ENCODE data around the gene RETREG1. TPM values are rescaled to one million over a fixed set of nuclear protein-coding genes. Genes with fewer than 3 reads are reported as not detected.

Gene RETREG1
- total and polyA plus RNA-seq, 2 of the 13 experiments (the other 11 are each of a cell fraction or from before 2014, with no cell fraction given): 0.07 TPM; not detected in 1

DNA sequence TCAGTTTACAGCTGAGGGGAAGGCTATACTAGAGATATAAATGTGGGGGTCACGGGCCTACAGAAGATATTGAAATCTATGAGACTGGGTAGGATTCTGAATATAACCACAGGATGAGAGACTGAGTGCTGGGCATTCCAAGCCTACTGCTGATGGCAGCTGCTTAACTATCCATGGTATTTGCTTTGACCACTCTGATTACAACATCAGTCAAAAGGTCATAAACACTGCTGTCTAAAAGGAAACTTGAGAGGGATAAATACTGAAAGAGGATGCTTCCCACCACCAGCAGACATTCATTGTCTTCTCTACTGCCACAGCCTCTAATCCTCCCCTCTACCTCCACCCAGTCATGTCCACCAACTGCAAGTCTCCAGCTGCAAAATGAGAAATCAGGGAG lies 155.0 kb downstream of the RETREG1 start:
- DNase-seq (ENCODE audit: low spot score) (peak; percentile 60), FAIRE-seq (no peak), ATAC-seq (0 out of 3 replicates have a peak, but pooled peaks have one; percentile 5)
- POLR2A ChIA-PET: no interaction called here
- no peaks in the 10 kb centered on the region for H3K9me3 ChIP-seq (ENCODE audit: low read length)
- intact Hi-C loops (cut with micrococcal nuclease; ENCODE audit: unreplicated experiment): loop anchor here (10.0 kb wide), 1 partner anchor 273 kb away; no protein-coding TSS in a partner anchor
- in situ Hi-C loops (cut with HindIII; ENCODE audit: extremely low pct_ligation_motif_present, low pct_unique_long_range_greater_than_20kb): no loop called here
- peaks cover 10% of the 10 kb centered on the region; the same call in 1 of the 2 replicates for H4K20me1 ChIP-seq (ENCODE audit: insufficient read depth, low read length)
- CTCF ChIA-PET (ENCODE audit: low intra/inter-chr PET ratio, low total read pairs): no interaction called here
- H2AFZ ChIP-seq (ENCODE audit: low read length): no peak overlapping the region
- 0 out of 2 replicates have a peak overlapping the region, but pooled peaks have one; percentile 10 for H3K4me2 ChIP-seq (ENCODE audit: low read depth, low read length)
- no peak overlapping the region for H3K4me3 ChIP-seq (replicated peaks in 1 of 3; ENCODE audit: insufficient read depth in 1 of 3, low read depth in 2 of 3, low read length in 3 of 3)
- BruUV-seq (replicated peaks): no TSS peak
- H3K4me1 ChIP-seq (ENCODE audit: insufficient read depth, low read length): peaks cover 38% of the 10 kb centered on the region
- peaks cover 16 to 56% of the 10 kb centered on the region in 2 experiments for H3K36me3 ChIP-seq (replicated peaks in 1 of 2; ENCODE audit: control insufficient read depth in 1 of 2, insufficient read depth in 2 of 2, low read length in 2 of 2)
- no peak overlapping the region for H3K27ac ChIP-seq (ENCODE audit: extremely low read length, insufficient read depth, low read length)
- H3K27me3 ChIP-seq (ENCODE audit: control insufficient read depth in 1 of 2, insufficient read depth in 2 of 2, low read length in 2 of 2): no peaks in the 10 kb centered on the region; a peak in 1 of 5 replicates
- H3K9ac ChIP-seq (ENCODE audit: insufficient read depth, low read depth, low read length): no peak overlapping the region
- WGBS (ENCODE audit: low lambda C conversion rate): 100% methylated on average over 1 of the region's 1 CpG
- H3K79me2 ChIP-seq (ENCODE audit: insufficient read depth, low read length): peaks cover 37% of the 10 kb centered on the region
- peak; percentile 24 to 71; a peak in 2 of 4 replicates for TF ChIP-seq NR2F1 (CRISPR knock-in tag; IDR thresholded peaks at IDR 0.05)
- no peak for TF ChIP-seq ZNF660 (CRISPR knock-in tag; IDR thresholded peaks at IDR 0.05; ENCODE audit: borderline replicate concordance, low read depth)
- no peak for TF ChIP-seq STAT5B (CRISPR knock-in tag; IDR thresholded peaks at IDR 0.05)
- TF ChIP-seq, protein P1, sequence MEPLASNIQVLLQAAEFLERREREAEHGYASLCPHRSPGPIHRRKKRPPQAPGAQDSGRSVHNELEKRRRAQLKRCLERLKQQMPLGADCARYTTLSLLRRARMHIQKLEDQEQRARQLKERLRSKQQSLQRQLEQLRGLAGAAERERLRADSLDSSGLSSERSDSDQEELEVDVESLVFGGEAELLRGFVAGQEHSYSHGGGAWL (CRISPR knock-in tag; IDR thresholded peaks at IDR 0.05): no peak
- TF ChIP-seq POLR2AphosphoS2 (IDR thresholded peaks at IDR 0.05; ENCODE audit: low read depth, low read length): no peak
- no peak for TF ChIP-seq ZNF766 (CRISPR knock-in tag; IDR thresholded peaks at IDR 0.05; ENCODE audit: borderline replicate concordance)
- TF ChIP-seq ISL2 (CRISPR knock-in tag; IDR thresholded peaks at IDR 0.05): no peak
- peak; percentile 64; the same call in 1 of the 2 replicates for TF ChIP-seq NR2F6 (IDR thresholded peaks at IDR 0.05)
- TF ChIP-seq NR2F6 (CRISPR knock-in tag; IDR thresholded peaks at IDR 0.05): peak; percentile 73
- no peak for TF ChIP-seq RARA (CRISPR knock-in tag; IDR thresholded peaks at IDR 0.05)
- no peak for TF ChIP-seq ZNF121 (CRISPR knock-in tag; IDR thresholded peaks at IDR 0.05)
- TF ChIP-seq, protein P2, sequence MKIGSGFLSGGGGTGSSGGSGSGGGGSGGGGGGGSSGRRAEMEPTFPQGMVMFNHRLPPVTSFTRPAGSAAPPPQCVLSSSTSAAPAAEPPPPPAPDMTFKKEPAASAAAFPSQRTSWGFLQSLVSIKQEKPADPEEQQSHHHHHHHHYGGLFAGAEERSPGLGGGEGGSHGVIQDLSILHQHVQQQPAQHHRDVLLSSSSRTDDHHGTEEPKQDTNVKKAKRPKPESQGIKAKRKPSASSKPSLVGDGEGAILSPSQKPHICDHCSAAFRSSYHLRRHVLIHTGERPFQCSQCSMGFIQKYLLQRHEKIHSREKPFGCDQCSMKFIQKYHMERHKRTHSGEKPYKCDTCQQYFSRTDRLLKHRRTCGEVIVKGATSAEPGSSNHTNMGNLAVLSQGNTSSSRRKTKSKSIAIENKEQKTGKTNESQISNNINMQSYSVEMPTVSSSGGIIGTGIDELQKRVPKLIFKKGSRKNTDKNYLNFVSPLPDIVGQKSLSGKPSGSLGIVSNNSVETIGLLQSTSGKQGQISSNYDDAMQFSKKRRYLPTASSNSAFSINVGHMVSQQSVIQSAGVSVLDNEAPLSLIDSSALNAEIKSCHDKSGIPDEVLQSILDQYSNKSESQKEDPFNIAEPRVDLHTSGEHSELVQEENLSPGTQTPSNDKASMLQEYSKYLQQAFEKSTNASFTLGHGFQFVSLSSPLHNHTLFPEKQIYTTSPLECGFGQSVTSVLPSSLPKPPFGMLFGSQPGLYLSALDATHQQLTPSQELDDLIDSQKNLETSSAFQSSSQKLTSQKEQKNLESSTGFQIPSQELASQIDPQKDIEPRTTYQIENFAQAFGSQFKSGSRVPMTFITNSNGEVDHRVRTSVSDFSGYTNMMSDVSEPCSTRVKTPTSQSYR (CRISPR knock-in tag; IDR thresholded peaks at IDR 0.05; ENCODE audit: borderline replicate concordance): no peak
- no peak for TF ChIP-seq CHD2 (IDR thresholded peaks at IDR 0.05; ENCODE audit: low read depth, low read length)
- TF ChIP-seq CEBPG (CRISPR knock-in tag; IDR thresholded peaks at IDR 0.05): 0 out of 2 replicates have a peak, but pooled peaks have one; percentile 15
- TF ChIP-seq NONO (IDR thresholded peaks at IDR 0.05): no peak
- TF ChIP-seq NONO (CRISPR knock-in tag; conservative IDR thresholded peaks at IDR 0.05): no peak
- TF ChIP-seq SIX1 (CRISPR knock-in tag; IDR thresholded peaks at IDR 0.05; ENCODE audit: borderline replicate concordance): peak; percentile 60; the same call in 1 of the 2 replicates
- peak; percentile 45; the same call in 1 of the 2 replicates for TF ChIP-seq NR2F2 (IDR thresholded peaks at IDR 0.05; ENCODE audit: borderline replicate concordance, low read depth)
- TF ChIP-seq TEAD3 (CRISPR knock-in tag; optimal IDR thresholded peaks at IDR 0.05; ENCODE audit: borderline replicate concordance): peak; percentile 71
- TF ChIP-seq, protein P3, sequence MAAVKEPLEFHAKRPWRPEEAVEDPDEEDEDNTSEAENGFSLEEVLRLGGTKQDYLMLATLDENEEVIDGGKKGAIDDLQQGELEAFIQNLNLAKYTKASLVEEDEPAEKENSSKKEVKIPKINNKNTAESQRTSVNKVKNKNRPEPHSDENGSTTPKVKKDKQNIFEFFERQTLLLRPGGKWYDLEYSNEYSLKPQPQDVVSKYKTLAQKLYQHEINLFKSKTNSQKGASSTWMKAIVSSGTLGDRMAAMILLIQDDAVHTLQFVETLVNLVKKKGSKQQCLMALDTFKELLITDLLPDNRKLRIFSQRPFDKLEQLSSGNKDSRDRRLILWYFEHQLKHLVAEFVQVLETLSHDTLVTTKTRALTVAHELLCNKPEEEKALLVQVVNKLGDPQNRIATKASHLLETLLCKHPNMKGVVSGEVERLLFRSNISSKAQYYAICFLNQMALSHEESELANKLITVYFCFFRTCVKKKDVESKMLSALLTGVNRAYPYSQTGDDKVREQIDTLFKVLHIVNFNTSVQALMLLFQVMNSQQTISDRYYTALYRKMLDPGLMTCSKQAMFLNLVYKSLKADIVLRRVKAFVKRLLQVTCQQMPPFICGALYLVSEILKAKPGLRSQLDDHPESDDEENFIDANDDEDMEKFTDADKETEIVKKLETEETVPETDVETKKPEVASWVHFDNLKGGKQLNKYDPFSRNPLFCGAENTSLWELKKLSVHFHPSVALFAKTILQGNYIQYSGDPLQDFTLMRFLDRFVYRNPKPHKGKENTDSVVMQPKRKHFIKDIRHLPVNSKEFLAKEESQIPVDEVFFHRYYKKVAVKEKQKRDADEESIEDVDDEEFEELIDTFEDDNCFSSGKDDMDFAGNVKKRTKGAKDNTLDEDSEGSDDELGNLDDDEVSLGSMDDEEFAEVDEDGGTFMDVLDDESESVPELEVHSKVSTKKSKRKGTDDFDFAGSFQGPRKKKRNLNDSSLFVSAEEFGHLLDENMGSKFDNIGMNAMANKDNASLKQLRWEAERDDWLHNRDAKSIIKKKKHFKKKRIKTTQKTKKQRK (IDR thresholded peaks at IDR 0.05; ENCODE audit: low read length): no peak
- TF ChIP-seq, protein P4, sequence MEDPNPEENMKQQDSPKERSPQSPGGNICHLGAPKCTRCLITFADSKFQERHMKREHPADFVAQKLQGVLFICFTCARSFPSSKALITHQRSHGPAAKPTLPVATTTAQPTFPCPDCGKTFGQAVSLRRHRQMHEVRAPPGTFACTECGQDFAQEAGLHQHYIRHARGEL (CRISPR knock-in tag; IDR thresholded peaks at IDR 0.05): no peak

All from HepG2 (cell line).